GM19193 (cell line): ENCODE data around the gene IGSF8.

Source experiments
- POLR2A ChIP-seq: IDR thresholded peaks from 4 replicates; pipeline ENCODE4 v1.6.1; 2011; ENCODE audit not compliant: insufficient read depth, insufficient read length; ENCODE audit errors: extremely low read depth

The IGSF8 gene

GRCh38 chr1:160052936-160053335, 45.5 kb downstream of the IGSF8 start:
- no peak for TF ChIP-seq POLR2A

- no peak for TF ChIP-seq POLR2A
These were observed 47.8 kb downstream of the IGSF8 start for GRCh38 chr1:160050619-160051018.

GRCh38 chr1:160049101-160049500, 49.3 kb downstream of the IGSF8 start:
- TF ChIP-seq POLR2A: no peak

GRCh38 chr1:160048335-160048734, 50.1 kb downstream of the IGSF8 start:
- TF ChIP-seq POLR2A: no peak

GRCh38 chr1:160047111-160047991, 51.1 kb downstream of the IGSF8 start:
- TF ChIP-seq POLR2A: no peak

GRCh38 chr1:160046494-160047110, 51.8 kb downstream of the IGSF8 start:
- TF ChIP-seq POLR2A: no peak

GRCh38 chr1:160045653-160046052, 52.8 kb downstream of the IGSF8 start:
- no peak for TF ChIP-seq POLR2A

GRCh38 chr1:160043543-160043942, 54.9 kb downstream of the IGSF8 start:
- TF ChIP-seq POLR2A: no peak
